ENCODE results near the gene PPP4C. TPM values are rescaled to one million over a fixed set of nuclear protein-coding genes. Genes with fewer than 3 reads are reported as not detected.

Gene PPP4C
- total and polyA plus RNA-seq, 12 donors, result 39.2 to 136 (median 80.8) TPM

- intact Hi-C loops (cut with DNase I), result no loop called here
- no peaks in the 10 kb centered on the region for H3K27me3 ChIP-seq
- DNase-seq, result no peak
- 58 to 67% (median 63%) methylated on average over 5 to 6 of the region's 6 CpGs for WGBS, 4 donors
- H3K4me1 ChIP-seq (replicated peaks in 1 of 2), result peaks cover 35 to 42% of the 10 kb centered on the region in 2 donors
- peak overlapping the region in 2 of 5 donors; percentile 33 to 96 for H3K27ac ChIP-seq
- H3K9me3 ChIP-seq (replicated peaks in 1 of 3), result no peaks in the 10 kb centered on the region
- H3K4me3 ChIP-seq, result no peak overlapping the region
- no peak for TF ChIP-seq POLR2A (IDR thresholded peaks at IDR 0.05)
- no peak for TF ChIP-seq CTCF (IDR thresholded peaks at IDR 0.05)
- H3K36me3 ChIP-seq (replicated peaks in 1 of 2), result peaks cover 0 to 47% of the 10 kb centered on the region in 2 donors
Measured at GRCh38 chr16:30077656-30078055, 1.9 kb downstream of the PPP4C start.

- peak in 4 of 7 donors; percentile 43 to 57 (median 52) for DNase-seq
- WGBS, 4 donors, result 53 to 83% (median 67%) methylated on average over 6 to 7 of the region's 7 CpGs
- peaks cover 0 to 51% of the 10 kb centered on the region in 2 donors for H3K36me3 ChIP-seq (replicated peaks in 1 of 2)
- peaks cover 35 to 42% of the 10 kb centered on the region in 2 donors for H3K4me1 ChIP-seq (replicated peaks in 1 of 2)
- intact Hi-C loops (cut with DNase I), result no loop called here
- H3K9me3 ChIP-seq (replicated peaks in 1 of 3), result no peaks in the 10 kb centered on the region
- H3K4me3 ChIP-seq, result no peak overlapping the region
- H3K27me3 ChIP-seq, result no peaks in the 10 kb centered on the region
- H3K27ac ChIP-seq, result peak overlapping the region in 3 of 5 donors; percentile 33 to 67 (median 35)
- TF ChIP-seq POLR2A (IDR thresholded peaks at IDR 0.05), result no peak
- no peak for TF ChIP-seq CTCF (IDR thresholded peaks at IDR 0.05)
Measured at GRCh38 chr16:30078744-30079143, 3.0 kb downstream of the PPP4C start.

- peaks cover 35 to 42% of the 10 kb centered on the region in 2 donors for H3K4me1 ChIP-seq (replicated peaks in 1 of 2)
- peaks cover 0 to 58% of the 10 kb centered on the region in 2 donors for H3K36me3 ChIP-seq (replicated peaks in 1 of 2)
- TF ChIP-seq CTCF (IDR thresholded peaks at IDR 0.05) (no peak), POLR2A (IDR thresholded peaks at IDR 0.05) (no peak)
- no peaks in the 10 kb centered on the region for H3K27me3 ChIP-seq
- H3K9me3 ChIP-seq (replicated peaks in 1 of 3), result no peaks in the 10 kb centered on the region
- H3K4me3 ChIP-seq, result no peak overlapping the region
- intact Hi-C loops (cut with DNase I), result no loop called here
- peak overlapping the region in 2 of 5 donors; percentile 35 to 38 for H3K27ac ChIP-seq
- 77 to 86% (median 83%) methylated on average over 7 of the region's 7 CpGs for WGBS, 4 donors
- DNase-seq, result peak in 1 of 7 donors; percentile 57
Measured at GRCh38 chr16:30079480-30079879, 3.7 kb downstream of the PPP4C start.

- Histone ChIP-seq H3K4me1 (replicated peaks in 1 of 2) (peaks cover 21 to 34% of the 10 kb centered on the region in 2 donors), H3K9me3 (replicated peaks in 1 of 3) (no peaks in the 10 kb centered on the region), H3K27ac (no peak overlapping the region), H3K4me3 (no peak overlapping the region), H3K36me3 (replicated peaks in 1 of 2) (peaks cover 0 to 56% of the 10 kb centered on the region in 2 donors), H3K27me3 (no peaks in the 10 kb centered on the region)
- intact Hi-C loops (cut with DNase I), result no loop called here
- DNase-seq, result no peak
- TF ChIP-seq CTCF (IDR thresholded peaks at IDR 0.05) (no peak), POLR2A (IDR thresholded peaks at IDR 0.05) (no peak)
- 86 to 90% (median 87%) methylated on average over 11 to 20 of the region's 20 CpGs for WGBS, 4 donors
Measured at GRCh38 chr16:30082545-30083090, 6.8 kb downstream of the PPP4C start.

Measured in adrenal gland (tissue), 12 donors.